H1 (cell line): ENCODE measurements around the gene PKD1.

Experiments
- ATF2 ChIP-seq: IDR thresholded peaks from 2 replicates; pipeline ENCODE4 v1.6.1; 2012; ENCODE audit warnings: low read length, inconsistent platforms
- CTCF ChIP-seq, 3 experiments: IDR thresholded peaks; 1 replicate in 2 of 3; 2 replicates in 1 of 3; pipeline versions ENCODE4 v1.5.1 to v1.6.1; 2011; ENCODE audit warnings: low read length in 3 of 3, mild to moderate bottlenecking in 3 of 3, inconsistent platforms in 2 of 3, low read depth in 1 of 3, moderate library complexity in 1 of 3; ENCODE audit not compliant: insufficient read depth in 1 of 3; ENCODE audit errors: control extremely low read depth in 1 of 3
- E2F6 ChIP-seq: IDR thresholded peaks from 2 replicates; pipeline ENCODE4 v1.6.1; 2012; ENCODE audit warnings: inconsistent platforms
- JUND ChIP-seq: IDR thresholded peaks from 2 replicates; pipeline ENCODE4 v1.6.1; 2011; ENCODE audit warnings: mild to moderate bottlenecking, improper control_type of control experiment, low read length
- NRF1 ChIP-seq: IDR thresholded peaks from 2 replicates; pipeline ENCODE4 v1.6.1; 2011; ENCODE audit warnings: mild to moderate bottlenecking, low read depth, low read length, improper control_type of control experiment
- POLR2A ChIP-seq, 2 experiments: IDR thresholded peaks; 1 replicate in 1 of 2; 2 replicates in 1 of 2; pipeline ENCODE4 v1.6.1; 2011; ENCODE audit warnings: low read depth in 2 of 2, low read length in 2 of 2, mild to moderate bottlenecking in 2 of 2; ENCODE audit errors: control extremely low read depth in 1 of 2
- SP1 ChIP-seq: IDR thresholded peaks from 2 replicates; pipeline ENCODE4 v1.6.1; 2011; ENCODE audit warnings: low read depth, low read length
- YY1 ChIP-seq: IDR thresholded peaks from 2 replicates; pipeline ENCODE4 v1.6.1; 2011; ENCODE audit warnings: low read depth, mild to moderate bottlenecking, low read length

- TF ChIP-seq YY1, result no peak
- no peak for TF ChIP-seq E2F6
- no peak for TF ChIP-seq JUND
- TF ChIP-seq ATF2, result no peak
- no peak for TF ChIP-seq SP1
- TF ChIP-seq NRF1, result no peak
- no peak for TF ChIP-seq CTCF (IDR thresholded peaks at IDR 0.05; ENCODE audit: control extremely low read depth in 1 of 3, insufficient read depth in 1 of 3, low read depth in 1 of 3, low read length in 3 of 3)
- TF ChIP-seq POLR2A (IDR thresholded peaks at IDR 0.05; ENCODE audit: control extremely low read depth in 1 of 2, low read depth in 2 of 2, low read length in 2 of 2), result no peak
Measured at GRCh38 chr16:2044541-2044940, 91.2 kb downstream of the PKD1 start.
